HCT116 (cell line): ENCODE measurements around the gene SMIM3. TPM values are rescaled to one million over a fixed set of nuclear protein-coding genes. Genes with fewer than 3 reads are reported as not detected.

Source experiments
- ATAC-seq: fragments of 200-7000 bp; cut with Tn5 transposase; 2 replicates; pipeline ENCODE4 v1.9.1; 2020; ENCODE audit warnings: mild to moderate bottlenecking, moderate library complexity
- BruUV-seq: library from RNA; stranded (reverse); fragments of 400-500 nt; replicated peaks from 2 replicates; lab custom pipeline; 2021; lab: Mats Ljungman, UMichigan
- CTCF ChIA-PET: fragments of 300-600 bp; sonication (Branson Sonifier 250); formaldehyde crosslinking; loops from one replicate; lab custom pipeline; 2021; ENCODE audit warnings: antibody characterized with exemption; lab: Charles Lee
- POLR2A ChIA-PET: fragments of 300-600, 350-600 bp; sonication (Branson Sonifier 250); formaldehyde crosslinking; loops from one replicate; lab custom pipeline; 2021; ENCODE audit warnings: antibody characterized with exemption; lab: Charles Lee
- RAD21 ChIA-PET, 2 experiments: fragments of 300-600 bp; sonication (Branson Sonifier 250); formaldehyde crosslinking; loops; one replicate each; lab custom pipeline; 2023; ENCODE audit warnings: low total read pairs in 2 of 2; ENCODE audit not compliant: uncharacterized antibody in 2 of 2, unreplicated experiment in 2 of 2, low non-redundant PET in 1 of 2; lab: Charles Lee
- DNase-seq: peaks from one replicate; pipeline ENCODE4 v3.0.0-alpha.2; 2010; ENCODE audit warnings: low read depth, low spot score
- H2AFZ ChIP-seq: fragments of 200-600 bp; shearing (Covaris generic), sonication (generic); 2 replicates; pipeline ENCODE4 v1.6.1; 2017; ENCODE audit warnings: low read depth, mixed run types, mixed read lengths, antibody characterized with exemption, low read length; ENCODE audit not compliant: poor library complexity, severe bottlenecking
- H3K27ac ChIP-seq: 2 replicates; pipeline ENCODE4 v1.5.1; 2012; ENCODE audit warnings: low read depth, low read length
- H3K27me3 ChIP-seq: fragments of 200-600 bp; sonication (generic); 2 replicates; pipeline ENCODE4 v1.6.1; 2016; ENCODE audit warnings: mixed run types, low read length, mixed read lengths; ENCODE audit not compliant: insufficient read depth
- H3K36me3 ChIP-seq, 2 experiments: fragments of 200-500 bp in 1 of 2; fragments of 200-600 bp in 1 of 2; sonication (Bioruptor generic) in 1 of 2; sonication (generic) in 1 of 2; 2 replicates each; pipeline versions ENCODE4 v1.5.1 to v1.6.1; 2014 to 2016; ENCODE audit warnings: low read length in 2 of 2, inconsistent platforms in 1 of 2, mixed read lengths in 1 of 2, mixed run types in 1 of 2; ENCODE audit not compliant: insufficient read depth in 2 of 2, control insufficient read depth in 1 of 2
- H3K4me1 ChIP-seq, 2 experiments: fragments of 200-600 bp in 1 of 2; sonication (generic) in 1 of 2; 2 replicates each; pipeline versions ENCODE4 v1.5.1 to v1.6.1; 2012 to 2017; ENCODE audit warnings: low read length in 2 of 2, inconsistent platforms in 1 of 2, mild to moderate bottlenecking in 1 of 2, mixed read lengths in 1 of 2, mixed run types in 1 of 2, moderate library complexity in 1 of 2; ENCODE audit not compliant: insufficient read depth in 2 of 2, control insufficient read depth in 1 of 2
- H3K4me2 ChIP-seq: fragments of 200-600 bp; sonication (generic); 2 replicates; pipeline ENCODE4 v1.6.1; 2017; ENCODE audit warnings: mixed run types, low read length, mixed read lengths
- H3K4me3 ChIP-seq, 2 experiments: fragments of 200-600 bp in 1 of 2; sonication (generic) in 1 of 2; replicated peaks in 1 of 2; 2 replicates each; pipeline ENCODE4 v1.5.1; 2011 to 2016; ENCODE audit warnings: low read length in 2 of 2, control low read depth in 1 of 2, low read depth in 1 of 2, mild to moderate bottlenecking in 1 of 2, mixed read lengths in 1 of 2, mixed run types in 1 of 2
- H3K79me2 ChIP-seq: fragments of 200-600 bp; sonication (generic); 2 replicates; pipeline ENCODE4 v1.6.1; 2017; ENCODE audit warnings: mild to moderate bottlenecking, mixed run types, low read length, moderate library complexity, mixed read lengths; ENCODE audit not compliant: insufficient read depth
- H3K9ac ChIP-seq: fragments of 200-600 bp; sonication (generic); 2 replicates; pipeline ENCODE4 v1.6.1; 2016; ENCODE audit warnings: low read length, mixed read lengths
- H3K9me2 ChIP-seq: fragments of 200-600 bp; sonication (generic), shearing (Covaris generic); 2 replicates; pipeline ENCODE4 v1.6.1; 2017; ENCODE audit warnings: mixed run types, mild to moderate bottlenecking, moderate library complexity; ENCODE audit not compliant: insufficient read depth
- H3K9me3 ChIP-seq, 2 experiments: fragments of 200-500 bp in 1 of 2; fragments of 200-600 bp in 1 of 2; sonication (Bioruptor generic) in 1 of 2; sonication (generic) in 1 of 2; 2 replicates each; pipeline ENCODE4 v1.6.1; 2014 to 2017; ENCODE audit warnings: low read length in 2 of 2, mixed read lengths in 2 of 2, inconsistent platforms in 1 of 2, low read depth in 1 of 2, mild to moderate bottlenecking in 1 of 2, mixed run types in 1 of 2, moderate library complexity in 1 of 2; ENCODE audit not compliant: control insufficient read depth in 1 of 2, insufficient read depth in 1 of 2
- H4K20me1 ChIP-seq: fragments of 200-600 bp; sonication (generic), shearing (Covaris generic); 2 replicates; pipeline ENCODE4 v1.6.1; 2017; ENCODE audit warnings: mixed run types, mild to moderate bottlenecking, moderate library complexity; ENCODE audit not compliant: insufficient read depth
- CBX3 ChIP-seq: IDR thresholded peaks from 2 replicates; pipeline ENCODE4 v1.6.1; 2012; ENCODE audit warnings: low read depth
- CEBPB ChIP-seq: IDR thresholded peaks from 2 replicates; pipeline ENCODE4 v1.6.1; 2012; ENCODE audit warnings: low read depth
- FOSL1 ChIP-seq: IDR thresholded peaks from 2 replicates; pipeline ENCODE4 v1.6.1; 2012; ENCODE audit warnings: low read depth
- POLR2A ChIP-seq: IDR thresholded peaks from 2 replicates; pipeline ENCODE4 v1.7.0; 2011; ENCODE audit warnings: borderline replicate concordance; ENCODE audit not compliant: insufficient read depth, insufficient read length; ENCODE audit errors: extremely low read depth
- POLR2AphosphoS5 ChIP-seq: IDR thresholded peaks from 2 replicates; pipeline ENCODE4 v1.6.1; 2011; ENCODE audit warnings: mild to moderate bottlenecking, low read depth, low read length, moderate library complexity
- RAD21 ChIP-seq: IDR thresholded peaks from 2 replicates; pipeline ENCODE4 v1.6.1; 2012; ENCODE audit warnings: low read depth, mild to moderate bottlenecking
- REST ChIP-seq: IDR thresholded peaks from 2 replicates; pipeline ENCODE4 v1.6.1; 2012; ENCODE audit warnings: low read depth
- SRF ChIP-seq: IDR thresholded peaks from 2 replicates; pipeline ENCODE4 v1.6.1; 2012; ENCODE audit warnings: low read depth
- YY1 ChIP-seq: IDR thresholded peaks from 2 replicates; pipeline ENCODE4 v1.6.1; 2011; ENCODE audit warnings: low read length, low read depth, moderate library complexity, mild to moderate bottlenecking; ENCODE audit not compliant: insufficient replicate concordance; ENCODE audit errors: extremely low read depth
- ZFX ChIP-seq: fragments of 450-650 bp; IDR thresholded peaks from 2 replicates; pipeline ENCODE4 v1.6.1; 2017
- ZNF274 ChIP-seq: fragments of 200-500 bp; sonication (Bioruptor generic); IDR thresholded peaks from 2 replicates; pipeline ENCODE4 v1.6.1; 2014; ENCODE audit warnings: mild to moderate bottlenecking, low read depth, low read length, inconsistent platforms
- intact Hi-C: fragments of 100-400 bp; cut with micrococcal nuclease; formaldehyde crosslinking; loops from 2 replicates; pipeline ENCODE4 v1.10.0; 2022
- total RNA-seq: library from RNA; stranded (reverse); gene quantifications from one replicate; pipeline ENCODE4 v1.2.1, GENCODE V29; 2021; ENCODE audit not compliant: unreplicated experiment
- TF ChIP-seq, protein P1 (sequence below): IDR thresholded peaks from 2 replicates; pipeline ENCODE4 v1.6.1; 2011; ENCODE audit warnings: mild to moderate bottlenecking, low read length, moderate library complexity; ENCODE audit not compliant: insufficient replicate concordance; ENCODE audit errors: extremely low read depth

The SMIM3 gene
- total RNA-seq, 1 experiment from 2014 or later, result 35.4 TPM

GRCh38 chr5:150751096-150751891, 27.3 kb upstream of the SMIM3 start (continued):
- TF ChIP-seq REST (no peak), ZFX (no peak), CBX3 (no peak), YY1 (no peak), POLR2A (no peak), FOSL1 (no peak), RAD21 (no peak), ZNF274 (no peak), CEBPB (no peak), SRF (no peak), POLR2AphosphoS5 (no peak)
- TF ChIP-seq, all 23 proteins: peak for 0

DNA sequence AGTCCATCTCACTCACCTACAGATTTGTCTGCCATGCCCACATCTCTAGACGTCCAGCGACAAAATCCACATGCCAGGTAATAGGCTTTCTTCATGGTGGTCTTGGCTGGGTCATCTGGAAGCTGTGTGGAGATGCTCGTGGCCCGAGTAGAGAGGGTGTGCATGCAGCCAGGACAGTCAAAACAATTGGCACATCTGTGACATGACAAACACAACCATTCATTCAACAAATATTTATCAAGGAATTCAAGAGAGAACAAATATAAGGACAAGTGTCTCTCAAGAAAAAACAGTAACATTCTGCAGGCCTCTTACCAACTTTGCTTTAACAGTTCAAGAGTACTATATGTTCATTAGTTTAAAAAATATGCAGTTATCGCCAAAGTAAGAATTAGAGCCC, 25.1 kb upstream of the SMIM3 start:
- Histone ChIP-seq H3K36me3 (peaks cover 35 to 45% of the 10 kb centered on the region in 2 experiments), H4K20me1 (0 out of 2 replicates have a peak, but pooled peaks cover 5% of the 10 kb centered on the region), H3K4me2 (no peak overlapping the region), H2AFZ (no peak overlapping the region), H3K4me3 (no peak overlapping the region), H3K9me2 (no peaks in the 10 kb centered on the region), H3K27me3 (no peaks in the 10 kb centered on the region), H3K9ac (no peak overlapping the region), H3K79me2 (peaks cover 94% of the 10 kb centered on the region), H3K9me3 (no peaks in the 10 kb centered on the region), H3K27ac (no peak overlapping the region), H3K4me1 (peaks cover 5 to 10% of the 10 kb centered on the region in 2 experiments)
- DNase-seq (no peak), ATAC-seq (no peak)
- no TSS peak for BruUV-seq
- ChIA-PET CTCF (no interaction called here), RAD21 (no interaction called here), POLR2A (no interaction called here)
- intact Hi-C loops, result no loop called here
- TF ChIP-seq, protein P1, sequence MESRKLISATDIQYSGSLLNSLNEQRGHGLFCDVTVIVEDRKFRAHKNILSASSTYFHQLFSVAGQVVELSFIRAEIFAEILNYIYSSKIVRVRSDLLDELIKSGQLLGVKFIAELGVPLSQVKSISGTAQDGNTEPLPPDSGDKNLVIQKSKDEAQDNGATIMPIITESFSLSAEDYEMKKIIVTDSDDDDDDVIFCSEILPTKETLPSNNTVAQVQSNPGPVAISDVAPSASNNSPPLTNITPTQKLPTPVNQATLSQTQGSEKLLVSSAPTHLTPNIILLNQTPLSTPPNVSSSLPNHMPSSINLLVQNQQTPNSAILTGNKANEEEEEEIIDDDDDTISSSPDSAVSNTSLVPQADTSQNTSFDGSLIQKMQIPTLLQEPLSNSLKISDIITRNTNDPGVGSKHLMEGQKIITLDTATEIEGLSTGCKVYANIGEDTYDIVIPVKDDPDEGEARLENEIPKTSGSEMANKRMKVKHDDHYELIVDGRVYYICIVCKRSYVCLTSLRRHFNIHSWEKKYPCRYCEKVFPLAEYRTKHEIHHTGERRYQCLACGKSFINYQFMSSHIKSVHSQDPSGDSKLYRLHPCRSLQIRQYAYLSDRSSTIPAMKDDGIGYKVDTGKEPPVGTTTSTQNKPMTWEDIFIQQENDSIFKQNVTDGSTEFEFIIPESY, result no peak
- TF ChIP-seq CBX3, result no peak
- no peak for TF ChIP-seq REST
- TF ChIP-seq POLR2AphosphoS5, result no peak
